Measurements from ENCODE around the gene NLGN1. TPM values are rescaled to one million over a fixed set of nuclear protein-coding genes. Genes with fewer than 3 reads are reported as not detected.

The NLGN1 gene
- total RNA-seq, 4 donors from 2014 or later: 12.9 to 20.9 (median 18.0) TPM

GRCh38 chr3:173641696-173642095, 244.2 kb downstream of the NLGN1 start:
- no peak for DNase-seq (ENCODE audit: extremely low spot score)
- WGBS: 97% methylated on average over 1 of the region's 1 CpG
- Histone ChIP-seq H3K27ac (replicated peaks in 1 of 4) (no peak overlapping the region), H3K4me1 (peaks cover 0 to 10% (median 4%) of the 10 kb centered on the region in 4 donors), H3K36me3 (no peaks in the 10 kb centered on the region), H3K9me3 (no peaks in the 10 kb centered on the region), H3K27me3 (no peaks in the 10 kb centered on the region), H3K4me3 (no peak overlapping the region)
- intact Hi-C loops (cut with DNase I): no loop called here
- no peak for TF ChIP-seq POLR2AphosphoS5 (IDR thresholded peaks at IDR 0.05)

- peaks cover 0 to under 1% (median 0%) of the 10 kb centered on the region in 4 donors for H3K4me1 ChIP-seq
- H3K27me3 ChIP-seq: no peaks in the 10 kb centered on the region
- DNase-seq (ENCODE audit: extremely low spot score): no peak
- no peak overlapping the region for H3K4me3 ChIP-seq
- no peaks in the 10 kb centered on the region for H3K36me3 ChIP-seq
- WGBS: over 99% methylated on average over 13 of the region's 13 CpGs
- no peaks in the 10 kb centered on the region for H3K9me3 ChIP-seq
- intact Hi-C loops (cut with DNase I): no loop called here
- H3K27ac ChIP-seq (replicated peaks in 1 of 4): no peak overlapping the region
- TF ChIP-seq CTCF (IDR thresholded peaks at IDR 0.05): no peak
- no peak for TF ChIP-seq EP300 (IDR thresholded peaks at IDR 0.05)
- no peak for TF ChIP-seq POLR2A (IDR thresholded peaks at IDR 0.05; ENCODE audit: low read depth)
- TF ChIP-seq POLR2AphosphoS5 (IDR thresholded peaks at IDR 0.05): no peak
Observed at GRCh38 chr3:173644086-173645082, 246.8 kb downstream of the NLGN1 start.

GRCh38 chr3:173650596-173650995, 253.1 kb downstream of the NLGN1 start:
- intact Hi-C loops (cut with DNase I): no loop called here
- no peaks in the 10 kb centered on the region for H3K4me1 ChIP-seq
- no peak for TF ChIP-seq EP300 (IDR thresholded peaks at IDR 0.05)
- no peak for TF ChIP-seq POLR2A (IDR thresholded peaks at IDR 0.05; ENCODE audit: low read depth)
- TF ChIP-seq CTCF (IDR thresholded peaks at IDR 0.05): no peak
- TF ChIP-seq POLR2AphosphoS5 (IDR thresholded peaks at IDR 0.05): no peak
- WGBS: 90% methylated on average over 1 of the region's 1 CpG
- no peak overlapping the region for H3K4me3 ChIP-seq
- no peaks in the 10 kb centered on the region for H3K36me3 ChIP-seq
- H3K9me3 ChIP-seq: no peaks in the 10 kb centered on the region
- H3K27me3 ChIP-seq: no peaks in the 10 kb centered on the region
- H3K27ac ChIP-seq (replicated peaks in 1 of 4): no peak overlapping the region
- DNase-seq (ENCODE audit: extremely low spot score): no peak

- 75% methylated on average over 2 of the region's 2 CpGs for WGBS
- no peaks in the 10 kb centered on the region for H3K4me1 ChIP-seq
- no peak for DNase-seq (ENCODE audit: extremely low spot score)
- TF ChIP-seq EP300 (IDR thresholded peaks at IDR 0.05): no peak
- no peak for TF ChIP-seq CTCF (IDR thresholded peaks at IDR 0.05)
- TF ChIP-seq POLR2AphosphoS5 (IDR thresholded peaks at IDR 0.05): no peak
- no peak for TF ChIP-seq POLR2A (IDR thresholded peaks at IDR 0.05; ENCODE audit: low read depth)
- no peak overlapping the region for H3K27ac ChIP-seq (replicated peaks in 1 of 4)
- intact Hi-C loops (cut with DNase I): no loop called here
- H3K36me3 ChIP-seq: no peaks in the 10 kb centered on the region
- H3K4me3 ChIP-seq: no peak overlapping the region
- H3K27me3 ChIP-seq: no peaks in the 10 kb centered on the region
- no peaks in the 10 kb centered on the region for H3K9me3 ChIP-seq
Observed at GRCh38 chr3:173652093-173652492, 254.5 kb downstream of the NLGN1 start.

GRCh38 chr3:173653781-173654180, 256.2 kb downstream of the NLGN1 start:
- Histone ChIP-seq H3K9me3 (no peaks in the 10 kb centered on the region), H3K27me3 (no peaks in the 10 kb centered on the region), H3K27ac (replicated peaks in 1 of 4) (no peak overlapping the region), H3K36me3 (no peaks in the 10 kb centered on the region), H3K4me1 (no peaks in the 10 kb centered on the region), H3K4me3 (no peak overlapping the region)
- DNase-seq (ENCODE audit: extremely low spot score): no peak
- intact Hi-C loops (cut with DNase I): no loop called here
- TF ChIP-seq POLR2A (IDR thresholded peaks at IDR 0.05; ENCODE audit: low read depth): no peak
- no peak for TF ChIP-seq EP300 (IDR thresholded peaks at IDR 0.05)
- no peak for TF ChIP-seq POLR2AphosphoS5 (IDR thresholded peaks at IDR 0.05)
- no peak for TF ChIP-seq CTCF (IDR thresholded peaks at IDR 0.05)
- WGBS: 100% methylated on average over 1 of the region's 1 CpG
